Mammary epithelial cell (primary cell): Measurements from ENCODE around the gene ZBTB46.

Experiments used
- EZH2 ChIP-seq: IDR thresholded peaks from 2 replicates; pipeline ENCODE4 v1.6.1; 2012; ENCODE audit warnings: low read length, inconsistent platforms, borderline replicate concordance
- TF ChIP-seq, protein P1 (sequence below), 2 donors: IDR thresholded peaks in 1 of 2; conservative IDR thresholded peaks in 1 of 2; 2 replicates each; pipeline ENCODE4 v1.5.1; 2011 to 2012; ENCODE audit warnings: inconsistent platforms in 2 of 2, low read length in 2 of 2, mild to moderate bottlenecking in 2 of 2, control low read depth in 1 of 2, low read depth in 1 of 2; ENCODE audit not compliant: insufficient read depth in 1 of 2; ENCODE audit errors: extremely low read depth in 1 of 2

DNA sequence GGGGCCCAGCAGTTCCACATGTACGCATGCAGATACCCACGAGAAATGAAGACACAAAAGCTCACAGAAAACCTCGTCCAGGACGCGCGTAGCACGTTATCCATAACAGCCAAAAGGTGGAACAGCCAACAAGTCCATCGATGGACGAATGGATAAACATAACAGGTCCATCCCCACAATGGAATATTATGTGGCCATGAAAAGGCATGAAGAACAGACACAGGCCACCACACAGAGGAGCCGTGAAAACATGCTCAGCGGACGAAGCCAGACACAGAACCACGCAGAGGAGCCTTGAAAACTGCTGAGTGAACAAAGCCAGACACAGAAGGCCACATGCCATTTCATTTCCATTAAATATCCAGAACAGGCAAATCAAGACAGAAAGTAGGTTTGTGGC is 53.5 kb downstream of the ZBTB46 start:
- no peak for TF ChIP-seq EZH2
- TF ChIP-seq, protein P1, sequence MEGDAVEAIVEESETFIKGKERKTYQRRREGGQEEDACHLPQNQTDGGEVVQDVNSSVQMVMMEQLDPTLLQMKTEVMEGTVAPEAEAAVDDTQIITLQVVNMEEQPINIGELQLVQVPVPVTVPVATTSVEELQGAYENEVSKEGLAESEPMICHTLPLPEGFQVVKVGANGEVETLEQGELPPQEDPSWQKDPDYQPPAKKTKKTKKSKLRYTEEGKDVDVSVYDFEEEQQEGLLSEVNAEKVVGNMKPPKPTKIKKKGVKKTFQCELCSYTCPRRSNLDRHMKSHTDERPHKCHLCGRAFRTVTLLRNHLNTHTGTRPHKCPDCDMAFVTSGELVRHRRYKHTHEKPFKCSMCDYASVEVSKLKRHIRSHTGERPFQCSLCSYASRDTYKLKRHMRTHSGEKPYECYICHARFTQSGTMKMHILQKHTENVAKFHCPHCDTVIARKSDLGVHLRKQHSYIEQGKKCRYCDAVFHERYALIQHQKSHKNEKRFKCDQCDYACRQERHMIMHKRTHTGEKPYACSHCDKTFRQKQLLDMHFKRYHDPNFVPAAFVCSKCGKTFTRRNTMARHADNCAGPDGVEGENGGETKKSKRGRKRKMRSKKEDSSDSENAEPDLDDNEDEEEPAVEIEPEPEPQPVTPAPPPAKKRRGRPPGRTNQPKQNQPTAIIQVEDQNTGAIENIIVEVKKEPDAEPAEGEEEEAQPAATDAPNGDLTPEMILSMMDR (conservative IDR thresholded peaks at IDR 0.05 in 1 of 2, IDR thresholded peaks at IDR 0.05 in 1 of 2; ENCODE audit: extremely low read depth in 1 of 2, insufficient read depth in 1 of 2, low read depth in 1 of 2, low read length in 2 of 2) = no peak
